ENCODE results near the gene SLC12A2. TPM values are rescaled to one million over a fixed set of nuclear protein-coding genes. Genes with fewer than 3 reads are reported as not detected.

Gene SLC12A2
- total and polyA plus RNA-seq, 2 experiments from 2014 or later, result 8.1 to 21.3 TPM

DNA sequence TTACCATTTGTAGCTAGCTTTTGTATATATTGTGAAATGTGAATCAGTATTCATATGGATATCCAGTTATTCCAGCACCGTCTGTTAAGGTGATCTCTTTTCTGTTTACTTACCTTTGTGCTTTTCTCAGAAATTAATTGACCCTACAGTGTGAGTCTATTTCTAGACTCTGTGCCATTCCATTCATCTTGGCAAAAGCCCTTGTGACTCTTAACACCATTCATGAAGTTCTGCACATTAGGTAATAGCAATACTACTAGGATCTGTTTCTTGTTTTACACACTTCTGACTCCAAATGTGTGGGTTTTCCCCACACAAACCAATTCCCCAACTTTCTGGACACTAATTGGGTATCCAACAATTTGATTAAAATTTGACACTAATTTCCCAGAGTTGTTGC, 40.4 kb downstream of the SLC12A2 start:
- H3K4me3 Mint-ChIP-seq, result no peak overlapping the region
- peaks cover 7% of the 10 kb centered on the region; the same call in 2 of the 3 replicates for H3K36me3 Mint-ChIP-seq (ENCODE audit: low read depth)
- H3K9me3 Mint-ChIP-seq, result peaks cover 2% of the 10 kb centered on the region; the same call in 1 of the 3 replicates
- Histone ChIP-seq H3K27me3 (ENCODE audit: insufficient read depth) (no peaks in the 10 kb centered on the region), H3K4me2 (no peak overlapping the region), H3K36me3 (ENCODE audit: insufficient read depth) (0 out of 2 replicates have a peak, but pooled peaks cover 4% of the 10 kb centered on the region), H3K79me2 (replicated peaks; ENCODE audit: insufficient read depth) (no peaks in the 10 kb centered on the region), H3K27ac (ENCODE audit: low read depth) (no peak overlapping the region), H3K4me3 (no peak overlapping the region), H4K20me1 (replicated peaks; ENCODE audit: insufficient read depth) (no peaks in the 10 kb centered on the region), H3K9me2 (ENCODE audit: insufficient read depth) (0 out of 2 replicates have a peak, but pooled peaks cover 3% of the 10 kb centered on the region), H3K4me1 (ENCODE audit: insufficient read depth) (no peaks in the 10 kb centered on the region), H2AFZ (no peak overlapping the region), H3F3A (replicated peaks; ENCODE audit: low read depth) (no peaks in the 10 kb centered on the region)
- DNase-seq (ENCODE audit: low spot score) (no peak), ATAC-seq (no peak)
- H3K27ac Mint-ChIP-seq, result no peak overlapping the region
- H3K27me3 Mint-ChIP-seq (ENCODE audit: insufficient read depth, low read depth, poor library complexity), result no peaks in the 10 kb centered on the region
- no peaks in the 10 kb centered on the region for H3K4me1 Mint-ChIP-seq
- TF ChIP-seq, protein P1, sequence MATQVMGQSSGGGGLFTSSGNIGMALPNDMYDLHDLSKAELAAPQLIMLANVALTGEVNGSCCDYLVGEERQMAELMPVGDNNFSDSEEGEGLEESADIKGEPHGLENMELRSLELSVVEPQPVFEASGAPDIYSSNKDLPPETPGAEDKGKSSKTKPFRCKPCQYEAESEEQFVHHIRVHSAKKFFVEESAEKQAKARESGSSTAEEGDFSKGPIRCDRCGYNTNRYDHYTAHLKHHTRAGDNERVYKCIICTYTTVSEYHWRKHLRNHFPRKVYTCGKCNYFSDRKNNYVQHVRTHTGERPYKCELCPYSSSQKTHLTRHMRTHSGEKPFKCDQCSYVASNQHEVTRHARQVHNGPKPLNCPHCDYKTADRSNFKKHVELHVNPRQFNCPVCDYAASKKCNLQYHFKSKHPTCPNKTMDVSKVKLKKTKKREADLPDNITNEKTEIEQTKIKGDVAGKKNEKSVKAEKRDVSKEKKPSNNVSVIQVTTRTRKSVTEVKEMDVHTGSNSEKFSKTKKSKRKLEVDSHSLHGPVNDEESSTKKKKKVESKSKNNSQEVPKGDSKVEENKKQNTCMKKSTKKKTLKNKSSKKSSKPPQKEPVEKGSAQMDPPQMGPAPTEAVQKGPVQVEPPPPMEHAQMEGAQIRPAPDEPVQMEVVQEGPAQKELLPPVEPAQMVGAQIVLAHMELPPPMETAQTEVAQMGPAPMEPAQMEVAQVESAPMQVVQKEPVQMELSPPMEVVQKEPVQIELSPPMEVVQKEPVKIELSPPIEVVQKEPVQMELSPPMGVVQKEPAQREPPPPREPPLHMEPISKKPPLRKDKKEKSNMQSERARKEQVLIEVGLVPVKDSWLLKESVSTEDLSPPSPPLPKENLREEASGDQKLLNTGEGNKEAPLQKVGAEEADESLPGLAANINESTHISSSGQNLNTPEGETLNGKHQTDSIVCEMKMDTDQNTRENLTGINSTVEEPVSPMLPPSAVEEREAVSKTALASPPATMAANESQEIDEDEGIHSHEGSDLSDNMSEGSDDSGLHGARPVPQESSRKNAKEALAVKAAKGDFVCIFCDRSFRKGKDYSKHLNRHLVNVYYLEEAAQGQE (IDR thresholded peaks at IDR 0.05; ENCODE audit: unreplicated experiment), result no peak
- no peak for TF ChIP-seq POLR2AphosphoS5 (IDR thresholded peaks at IDR 0.05; ENCODE audit: low read depth)
- TF ChIP-seq STAT1 (IDR thresholded peaks at IDR 0.05; ENCODE audit: unreplicated experiment), result no peak
- TF ChIP-seq CREB1 (CRISPR knock-in tag; IDR thresholded peaks at IDR 0.05; ENCODE audit: low read depth), result no peak
- no peak for TF ChIP-seq EZH2 (IDR thresholded peaks at IDR 0.05; ENCODE audit: low read depth, unreplicated experiment)

GRCh38 chr5:128126241-128126640, 42.7 kb downstream of the SLC12A2 start:
- no peaks in the 10 kb centered on the region for H3K36me3 ChIP-seq (ENCODE audit: insufficient read depth)
- H3K4me3 ChIP-seq, result no peak overlapping the region
- TF ChIP-seq POLR2AphosphoS5 (IDR thresholded peaks at IDR 0.05; ENCODE audit: low read depth) (no peak), CREB1 (CRISPR knock-in tag; IDR thresholded peaks at IDR 0.05; ENCODE audit: low read depth) (no peak), NANOG (IDR thresholded peaks at IDR 0.05; ENCODE audit: borderline replicate concordance) (no peak), ZNF114 (CRISPR knock-in tag; IDR thresholded peaks at IDR 0.05) (no peak), EZH2 (IDR thresholded peaks at IDR 0.05; ENCODE audit: low read depth, unreplicated experiment) (no peak)
- TF ChIP-seq, protein P1 (IDR thresholded peaks at IDR 0.05; ENCODE audit: unreplicated experiment), result no peak
- H4K20me1 ChIP-seq (replicated peaks; ENCODE audit: insufficient read depth), result no peaks in the 10 kb centered on the region
- 0 out of 2 replicates have a peak, but pooled peaks cover 3% of the 10 kb centered on the region for H3K9me2 ChIP-seq (ENCODE audit: insufficient read depth)
- H3K4me1 ChIP-seq (ENCODE audit: insufficient read depth), result no peaks in the 10 kb centered on the region
- peaks cover 5% of the 10 kb centered on the region; the same call in 2 of the 3 replicates for H3K36me3 Mint-ChIP-seq (ENCODE audit: low read depth)
- H3K27me3 Mint-ChIP-seq (ENCODE audit: insufficient read depth, low read depth, poor library complexity), result no peaks in the 10 kb centered on the region
- H2AFZ ChIP-seq, result no peak overlapping the region
- H3K27me3 ChIP-seq (ENCODE audit: insufficient read depth), result no peaks in the 10 kb centered on the region
- DNase-seq (ENCODE audit: low spot score) (no peak), ATAC-seq (no peak)
- no peaks in the 10 kb centered on the region for H3K9me3 Mint-ChIP-seq
- no peak overlapping the region for H3K4me2 ChIP-seq
- H3F3A ChIP-seq (replicated peaks; ENCODE audit: low read depth), result no peaks in the 10 kb centered on the region
- no peaks in the 10 kb centered on the region for H3K4me1 Mint-ChIP-seq
- no peak overlapping the region for H3K4me3 Mint-ChIP-seq
- H3K27ac ChIP-seq (ENCODE audit: low read depth), result no peak overlapping the region
- no peak overlapping the region for H3K27ac Mint-ChIP-seq
- no peaks in the 10 kb centered on the region for H3K79me2 ChIP-seq (replicated peaks; ENCODE audit: insufficient read depth)

Data from GM23338 (cell line).